NK-92 (cell line): ENCODE measurements around the gene ZNF273.
"Not testable (repeated sequence)": the region's sequence is repeated elsewhere in the genome, so short reads cannot be mapped to it uniquely, and the experiment has no call there.

ENCODE experiments used
- DNase-seq: peaks from one replicate; lab custom pipeline; 2025; ENCODE audit not compliant: unreplicated experiment; lab: John Stamatoyannopoulos, UW

The ZNF273 gene

GRCh38 chr7:64944667-64945502 is 41.8 kb downstream of the ZNF273 start:
- not testable (repeated sequence) for DNase-seq

- no peak for DNase-seq
Measured at GRCh38 chr7:64945503-64946175, 42.6 kb downstream of the ZNF273 start.

- DNase-seq = no peak
Measured at GRCh38 chr7:64946772-64947171, 43.7 kb downstream of the ZNF273 start.

- DNase-seq = no peak
Measured at GRCh38 chr7:64947252-64948000, 44.4 kb downstream of the ZNF273 start.

GRCh38 chr7:64948774-64949173 is 45.7 kb downstream of the ZNF273 start:
- DNase-seq = not testable (repeated sequence)

GRCh38 chr7:64950673-64951072 is 47.6 kb downstream of the ZNF273 start:
- not testable (repeated sequence) for DNase-seq

GRCh38 chr7:64951250-64951848 is 48.3 kb downstream of the ZNF273 start:
- no peak for DNase-seq

- DNase-seq = no peak
Measured at GRCh38 chr7:64959072-64959747, 56.1 kb downstream of the ZNF273 start.

- no peak for DNase-seq
Measured at GRCh38 chr7:64965594-64965993, 62.5 kb downstream of the ZNF273 start.

- no peak for DNase-seq
Measured at GRCh38 chr7:64978497-64979203, 75.6 kb downstream of the ZNF273 start.
